HG03460 (cell line): Measurements from ENCODE around the gene CD2.

ENCODE experiments used
- ATAC-seq: cut with Tn5 transposase; IDR thresholded peaks from one replicate; pipeline ENCODE4 v1.9.1; 2021; ENCODE audit not compliant: unreplicated experiment

The CD2 gene

GRCh38 chr1:116759636-116760035, 5.4 kb downstream of the CD2 start:
- ATAC-seq: no peak

DNA sequence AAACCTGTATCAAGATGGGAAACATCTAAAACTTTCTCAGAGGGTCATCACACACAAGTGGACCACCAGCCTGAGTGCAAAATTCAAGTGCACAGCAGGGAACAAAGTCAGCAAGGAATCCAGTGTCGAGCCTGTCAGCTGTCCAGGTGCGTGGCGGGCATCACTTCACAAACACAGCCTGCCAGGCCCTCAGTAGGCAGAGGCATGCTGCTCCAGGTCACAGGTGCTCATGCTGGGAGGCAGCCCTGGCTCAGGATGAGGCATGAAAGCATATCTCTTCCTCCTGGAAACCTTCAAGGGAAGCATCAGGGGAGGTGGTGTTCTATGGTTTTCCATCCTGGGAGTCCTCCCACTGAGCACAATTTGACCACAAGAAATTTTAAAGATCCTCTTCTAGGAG, 6.3 kb downstream of the CD2 start:
- no peak for ATAC-seq

DNA sequence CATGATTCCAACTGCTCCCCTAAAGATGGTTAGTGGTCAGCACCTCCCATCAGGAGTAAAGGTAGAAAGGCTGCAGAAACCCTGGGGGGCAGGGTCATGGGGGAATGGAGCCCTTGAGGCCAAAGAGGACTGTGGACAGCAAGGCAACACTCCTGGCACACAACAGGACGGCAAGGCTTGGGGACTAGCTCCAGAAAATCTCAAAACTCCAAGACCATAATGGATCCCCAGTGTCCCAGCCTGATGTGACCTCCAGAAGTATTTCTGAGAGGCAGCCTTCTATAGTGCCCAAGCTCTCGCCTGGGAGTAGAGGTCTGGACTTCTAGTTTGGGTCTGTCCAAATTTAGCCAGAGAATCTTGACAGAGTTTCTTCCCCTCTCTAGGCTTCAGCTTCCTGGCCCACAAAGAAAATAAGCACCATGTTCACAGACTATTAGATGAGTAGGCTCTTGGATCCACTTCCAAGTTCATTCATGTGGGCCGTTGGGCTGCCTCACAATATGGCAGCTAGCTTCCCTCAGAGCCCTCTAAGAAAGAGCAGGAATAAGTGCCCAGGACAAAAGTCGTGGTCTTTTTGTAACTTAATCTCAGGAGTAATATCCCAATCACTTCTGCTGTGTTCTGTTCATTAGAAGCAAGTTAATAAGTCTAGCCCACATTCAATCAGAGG, 6.9 kb downstream of the CD2 start:
- no peak for ATAC-seq

GRCh38 chr1:116762281-116762680, 8.1 kb downstream of the CD2 start:
- ATAC-seq: no peak

DNA sequence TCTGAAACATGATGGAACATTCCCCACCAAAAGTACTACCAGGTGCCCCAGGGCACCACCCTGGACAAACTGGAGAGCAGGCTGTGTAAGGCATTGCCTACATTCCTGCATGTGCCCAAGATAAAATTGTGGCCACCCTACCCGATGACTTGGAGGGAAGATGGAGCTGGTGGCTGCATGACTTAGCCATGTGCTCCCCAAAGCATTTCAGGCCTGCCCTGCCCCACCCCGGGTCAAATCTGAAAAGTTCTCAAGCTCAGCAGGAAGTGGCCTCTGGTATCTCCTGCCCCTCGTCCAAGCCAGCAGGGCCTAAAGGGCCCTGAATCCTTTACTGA, 8.5 kb downstream of the CD2 start:
- no peak for ATAC-seq

GRCh38 chr1:116763116-116763786, 9.0 kb downstream of the CD2 start:
- no peak for ATAC-seq

DNA sequence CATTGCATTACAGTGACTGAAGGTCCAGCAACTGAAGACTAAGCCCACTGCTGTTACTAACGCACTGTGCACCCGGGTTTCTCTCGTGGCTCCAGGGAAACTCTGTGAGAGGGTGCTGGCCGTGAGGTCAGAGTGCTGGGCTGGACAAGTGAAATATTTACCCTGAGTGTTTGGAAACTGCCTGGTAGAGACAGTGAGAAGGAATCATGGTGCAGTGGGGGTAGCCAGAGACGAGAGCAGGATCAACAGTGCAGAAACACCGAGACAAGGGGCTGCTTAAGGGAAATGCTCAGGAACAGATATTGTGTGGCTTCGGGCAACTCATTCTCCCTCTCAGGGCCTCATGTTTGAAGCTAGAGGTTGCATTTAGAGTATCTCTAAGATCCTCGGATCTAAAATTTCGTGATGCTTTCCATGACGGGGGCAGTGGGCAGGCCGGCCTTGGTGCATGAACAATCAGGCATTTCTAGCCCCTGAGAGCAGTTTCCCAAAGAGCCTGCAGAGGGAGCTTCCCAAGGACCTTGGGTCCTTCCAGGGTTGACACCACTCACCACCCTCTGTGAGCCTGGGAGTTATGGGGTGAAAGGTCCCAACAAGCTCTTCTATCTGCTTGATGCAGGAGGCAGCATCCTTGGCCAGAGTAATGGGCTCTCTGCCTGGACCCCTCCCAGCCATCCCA, 9.7 kb downstream of the CD2 start:
- ATAC-seq: no peak

DNA sequence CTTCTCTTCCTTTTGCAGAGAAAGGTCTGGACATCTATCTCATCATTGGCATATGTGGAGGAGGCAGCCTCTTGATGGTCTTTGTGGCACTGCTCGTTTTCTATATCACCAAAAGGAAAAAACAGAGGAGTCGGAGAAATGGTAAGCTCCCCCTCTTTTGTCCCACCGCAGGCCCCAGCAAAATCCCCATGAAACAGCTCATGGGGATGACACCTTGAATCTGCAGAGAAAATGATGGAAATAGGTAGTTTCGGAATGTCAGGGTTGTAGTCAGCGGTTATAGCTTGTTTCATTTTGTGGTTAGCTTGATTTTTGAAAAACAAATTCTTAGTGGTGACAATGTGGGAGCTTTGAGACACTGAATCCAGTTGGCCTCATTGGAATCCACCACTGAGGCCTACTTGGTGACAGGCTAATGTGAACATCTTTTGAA, 10.3 kb downstream of the CD2 start:
- ATAC-seq: no peak

GRCh38 chr1:116764906-116765862, 11.0 kb downstream of the CD2 start:
- ATAC-seq: no peak

DNA sequence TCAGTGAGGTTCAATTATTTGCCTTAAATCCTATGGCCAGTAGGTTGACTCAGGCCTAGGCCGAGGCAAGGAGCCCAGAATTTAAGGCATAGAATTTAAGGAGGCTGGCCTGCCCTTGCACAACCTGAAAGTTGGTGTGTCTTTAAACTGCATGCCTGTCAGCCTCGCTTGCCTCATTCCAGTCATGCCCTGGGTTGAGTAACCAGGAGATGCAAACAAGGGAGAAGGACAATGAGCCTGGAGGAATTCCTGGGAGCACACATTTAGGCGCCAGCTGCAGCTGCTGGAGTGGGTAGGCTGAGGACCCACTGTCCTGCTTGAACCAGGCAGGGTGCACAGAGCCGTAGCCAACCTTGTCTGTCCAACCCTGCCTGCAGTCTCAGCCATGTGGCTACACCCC, 11.7 kb downstream of the CD2 start:
- ATAC-seq: no peak

- ATAC-seq: no peak
Observed at GRCh38 chr1:116766616-116767469, 12.6 kb downstream of the CD2 start.

- no peak for ATAC-seq
Observed at GRCh38 chr1:116767782-116768382, 13.7 kb downstream of the CD2 start.

- ATAC-seq: no peak
Observed at GRCh38 chr1:116768416-116769103, 14.3 kb downstream of the CD2 start.

DNA sequence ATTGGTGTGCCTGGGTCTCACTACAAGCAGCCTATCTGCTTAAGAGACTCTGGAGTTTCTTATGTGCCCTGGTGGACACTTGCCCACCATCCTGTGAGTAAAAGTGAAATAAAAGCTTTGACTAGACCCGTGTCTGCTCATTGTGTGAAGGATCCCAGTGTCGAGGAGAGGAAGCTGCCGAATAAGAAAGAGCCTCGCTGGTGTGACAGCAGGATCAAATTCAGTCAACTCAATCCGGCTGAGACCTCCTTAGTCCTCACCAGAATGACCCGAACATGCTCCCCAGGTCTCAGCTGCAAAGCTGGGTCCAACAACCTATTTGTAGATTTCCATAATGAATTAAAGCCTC, 14.8 kb downstream of the CD2 start:
- no peak for ATAC-seq

GRCh38 chr1:116769561-116769977, 15.3 kb downstream of the CD2 start:
- ATAC-seq: peak; percentile 88

GRCh38 chr1:116769994-116770393, 15.8 kb downstream of the CD2 start:
- no peak for ATAC-seq

DNA sequence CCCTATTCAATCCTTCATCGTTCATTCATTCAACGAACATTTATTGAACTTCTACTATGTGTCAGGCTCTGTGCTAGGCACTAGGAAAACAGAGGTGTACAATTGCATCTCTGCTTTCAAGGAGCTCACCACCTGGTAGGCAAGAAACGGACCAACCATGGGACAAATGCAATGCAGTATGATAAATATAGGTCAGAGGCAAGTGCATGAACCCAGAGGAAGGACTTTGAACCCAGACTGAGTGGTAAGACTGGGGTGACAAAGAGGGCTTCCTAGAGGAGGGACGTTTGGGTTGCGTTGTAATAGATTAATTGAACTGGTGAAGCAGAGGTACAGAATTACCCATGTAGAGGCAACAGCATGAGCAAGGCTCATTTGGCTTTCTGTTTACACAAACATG, 16.4 kb downstream of the CD2 start:
- ATAC-seq: no peak

GRCh38 chr1:116771997-116772647, 17.9 kb downstream of the CD2 start:
- ATAC-seq: no peak

DNA sequence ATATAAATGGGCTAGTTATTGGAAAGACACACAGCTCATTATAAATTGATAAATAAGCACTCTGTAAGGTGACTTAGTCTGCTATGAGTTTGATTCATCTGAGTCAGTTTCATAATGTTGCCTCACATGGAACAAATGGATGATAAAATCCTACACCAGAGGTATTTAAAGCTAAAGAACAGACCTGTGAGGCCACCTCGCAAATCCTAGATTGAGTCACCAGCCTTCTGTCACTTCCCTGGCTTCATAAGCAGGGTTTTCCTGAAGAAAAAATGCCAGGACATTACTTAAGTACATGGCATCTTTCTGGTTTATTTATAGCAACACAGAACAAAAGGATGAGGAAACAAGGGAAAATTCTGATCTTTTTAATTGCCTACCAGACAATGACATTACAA, 18.4 kb downstream of the CD2 start:
- ATAC-seq: no peak
